Neural progenitor cell (in vitro differentiated cells): ENCODE measurements around the gene LMBR1.

Experiments used
- CTCF ChIP-seq: fragments of 200-600 bp; sonication (generic); IDR thresholded peaks from 2 replicates; pipeline ENCODE4 v1.5.1; 2017; ENCODE audit warnings: antibody characterized with exemption, mild to moderate bottlenecking
- EZH2phosphoT487 ChIP-seq: fragments of 200-600 bp; sonication (generic); IDR thresholded peaks from 2 replicates; pipeline ENCODE4 v1.6.1; 2017; ENCODE audit warnings: antibody characterized with exemption

- TF ChIP-seq CTCF (no peak), EZH2phosphoT487 (no peak)
Measured at GRCh38 chr7:156668130-156668741, 224.7 kb downstream of the LMBR1 start.
